Neural cell (in vitro differentiated cells): ENCODE results near the gene MPC1L. TPM values are rescaled to one million over a fixed set of nuclear protein-coding genes. Genes with fewer than 3 reads are reported as not detected.

Experiments used
- H2AFZ ChIP-seq: fragments of 200-600, 300-800 bp; sonication (generic), shearing (Covaris generic); 2 replicates; pipeline ENCODE4 v1.6.0; 2014; ENCODE audit warnings: low read depth, mild to moderate bottlenecking, antibody characterized with exemption, low read length, moderate library complexity
- H3F3A ChIP-seq: fragments of 200-600 bp; shearing (Covaris generic); 2 replicates; pipeline ENCODE4 v1.6.1; 2016; ENCODE audit warnings: mild to moderate bottlenecking, moderate library complexity, mixed read lengths, antibody characterized with exemption, low read length; ENCODE audit not compliant: insufficient read depth, poor library complexity, severe bottlenecking
- H3K27ac ChIP-seq: fragments of 200-600, 300-800 bp; sonication (generic), shearing (Covaris generic); 2 replicates; pipeline ENCODE4 v1.5.1; 2014; ENCODE audit warnings: mild to moderate bottlenecking, low read length, moderate library complexity
- H3K27me3 ChIP-seq: fragments of 300-800, 200-600 bp; sonication (generic), shearing (Covaris generic); 2 replicates; pipeline ENCODE4 v1.6.0; 2014; ENCODE audit warnings: mild to moderate bottlenecking, low read depth, low read length, moderate library complexity; ENCODE audit not compliant: insufficient read depth
- H3K36me3 ChIP-seq: fragments of 300-800, 200-600 bp; sonication (generic), shearing (Covaris generic); 2 replicates; pipeline ENCODE4 v1.5.1; 2014; ENCODE audit warnings: mild to moderate bottlenecking, antibody characterized with exemption, low read length, moderate library complexity; ENCODE audit not compliant: insufficient read depth
- H3K4me2 ChIP-seq: fragments of 300-800, 200-600 bp; sonication (generic), shearing (Covaris generic); 2 replicates; pipeline ENCODE4 v1.6.0; 2014; ENCODE audit warnings: mild to moderate bottlenecking, low read length
- H3K4me3 ChIP-seq: fragments of 300-800, 200-600 bp; sonication (generic), shearing (Covaris generic); 2 replicates; pipeline ENCODE4 v1.5.1; 2014; ENCODE audit warnings: mild to moderate bottlenecking, low read length, moderate library complexity
- H3K79me2 ChIP-seq: fragments of 200-600 bp; shearing (Covaris generic); replicated peaks from 2 replicates; pipeline ENCODE4 v1.6.0; 2014; ENCODE audit warnings: mild to moderate bottlenecking, low read length, moderate library complexity; ENCODE audit not compliant: insufficient read depth
- H3K9ac ChIP-seq: fragments of 300-800, 200-600 bp; sonication (generic), shearing (Covaris generic); 2 replicates; pipeline ENCODE4 v1.6.1; 2016; ENCODE audit warnings: mild to moderate bottlenecking, low read length, mixed read lengths
- H3K9me2 ChIP-seq: fragments of 200-600 bp; shearing (Covaris generic); 2 replicates; pipeline ENCODE4 v1.6.1; 2016; ENCODE audit warnings: mild to moderate bottlenecking, low read length, mixed read lengths; ENCODE audit not compliant: insufficient read depth
- H3K9me3 ChIP-seq: fragments of 200-600, 300-800 bp; sonication (generic), shearing (Covaris generic); 2 replicates; pipeline ENCODE4 v1.6.1; 2016; ENCODE audit warnings: mild to moderate bottlenecking, mixed run types, low read length, moderate library complexity, mixed read lengths
- H4K20me1 ChIP-seq: fragments of 200-600 bp; shearing (Covaris generic); 2 replicates; pipeline ENCODE4 v1.6.1; 2016; ENCODE audit warnings: mild to moderate bottlenecking, mixed run types; ENCODE audit not compliant: insufficient read depth
- CTCF ChIP-seq: fragments of 450-650 bp; IDR thresholded peaks from 2 replicates; pipeline ENCODE4 v1.5.1; 2014; ENCODE audit warnings: antibody characterized with exemption, mild to moderate bottlenecking, moderate library complexity; ENCODE audit not compliant: poor library complexity, severe bottlenecking
- EP300 ChIP-seq: fragments of 450-650 bp; conservative IDR thresholded peaks from 2 replicates; pipeline ENCODE4 v1.6.1; 2014; ENCODE audit warnings: antibody characterized with exemption, mild to moderate bottlenecking, moderate library complexity; ENCODE audit not compliant: poor library complexity, severe bottlenecking
- EZH2 ChIP-seq: fragments of 200-600, 300-800 bp; shearing (Covaris generic), sonication (generic); IDR thresholded peaks from 2 replicates; pipeline ENCODE4 v1.6.1; 2014; ENCODE audit warnings: antibody characterized with exemption, low read length, borderline replicate concordance, mild to moderate bottlenecking; ENCODE audit not compliant: insufficient read depth, poor library complexity, severe bottlenecking
- MXI1 ChIP-seq: fragments of 450-650 bp; conservative IDR thresholded peaks from 2 replicates; pipeline ENCODE4 v1.6.1; 2014; ENCODE audit warnings: antibody characterized with exemption, mild to moderate bottlenecking; ENCODE audit not compliant: poor library complexity, severe bottlenecking
- POLR2AphosphoS5 ChIP-seq: IDR thresholded peaks from 2 replicates; pipeline ENCODE4 v1.6.1; 2012
- RAD21 ChIP-seq: fragments of 450-650 bp; conservative IDR thresholded peaks from 2 replicates; pipeline ENCODE4 v1.6.1; 2014; ENCODE audit warnings: antibody characterized with exemption, mild to moderate bottlenecking, moderate library complexity
- SMC3 ChIP-seq: fragments of 450-650 bp; conservative IDR thresholded peaks from 2 replicates; pipeline ENCODE4 v1.6.1; 2014; ENCODE audit warnings: antibody characterized with exemption, mild to moderate bottlenecking, moderate library complexity; ENCODE audit not compliant: poor library complexity
- TAF1 ChIP-seq: IDR thresholded peaks from 2 replicates; pipeline ENCODE4 v1.6.1; 2012; ENCODE audit warnings: low read depth
- polyA plus RNA-seq: library from polyadenylated mRNA; depleted of rRNA; stranded (reverse); fragments of >200 nt; gene quantifications from 2 replicates; pipeline ENCODE4 v1.2.3, GENCODE V29; 2014
- TF ChIP-seq, protein P1 (sequence below): IDR thresholded peaks from 2 replicates; pipeline ENCODE4 v1.6.1; 2012; ENCODE audit warnings: borderline replicate concordance

The MPC1L gene
- polyA plus RNA-seq, 1 donor from 2014 or later: not detected

- no peak overlapping the region for H3K9ac ChIP-seq
- no peaks in the 10 kb centered on the region for H3K79me2 ChIP-seq
- H3K4me3 ChIP-seq: no peak overlapping the region
- H3K27me3 ChIP-seq: no peaks in the 10 kb centered on the region
- H3F3A ChIP-seq: no peaks in the 10 kb centered on the region
- H2AFZ ChIP-seq: no peak overlapping the region
- H3K9me3 ChIP-seq: no peaks in the 10 kb centered on the region
- no peak overlapping the region for H3K4me2 ChIP-seq
- no peak overlapping the region for H3K27ac ChIP-seq
- H3K36me3 ChIP-seq: no peaks in the 10 kb centered on the region
- TF ChIP-seq SMC3 (no peak), CTCF (no peak), TAF1 (no peak), EP300 (no peak), EZH2 (no peak), RAD21 (no peak), MXI1 (no peak), POLR2AphosphoS5 (no peak)
- TF ChIP-seq, protein P1, sequence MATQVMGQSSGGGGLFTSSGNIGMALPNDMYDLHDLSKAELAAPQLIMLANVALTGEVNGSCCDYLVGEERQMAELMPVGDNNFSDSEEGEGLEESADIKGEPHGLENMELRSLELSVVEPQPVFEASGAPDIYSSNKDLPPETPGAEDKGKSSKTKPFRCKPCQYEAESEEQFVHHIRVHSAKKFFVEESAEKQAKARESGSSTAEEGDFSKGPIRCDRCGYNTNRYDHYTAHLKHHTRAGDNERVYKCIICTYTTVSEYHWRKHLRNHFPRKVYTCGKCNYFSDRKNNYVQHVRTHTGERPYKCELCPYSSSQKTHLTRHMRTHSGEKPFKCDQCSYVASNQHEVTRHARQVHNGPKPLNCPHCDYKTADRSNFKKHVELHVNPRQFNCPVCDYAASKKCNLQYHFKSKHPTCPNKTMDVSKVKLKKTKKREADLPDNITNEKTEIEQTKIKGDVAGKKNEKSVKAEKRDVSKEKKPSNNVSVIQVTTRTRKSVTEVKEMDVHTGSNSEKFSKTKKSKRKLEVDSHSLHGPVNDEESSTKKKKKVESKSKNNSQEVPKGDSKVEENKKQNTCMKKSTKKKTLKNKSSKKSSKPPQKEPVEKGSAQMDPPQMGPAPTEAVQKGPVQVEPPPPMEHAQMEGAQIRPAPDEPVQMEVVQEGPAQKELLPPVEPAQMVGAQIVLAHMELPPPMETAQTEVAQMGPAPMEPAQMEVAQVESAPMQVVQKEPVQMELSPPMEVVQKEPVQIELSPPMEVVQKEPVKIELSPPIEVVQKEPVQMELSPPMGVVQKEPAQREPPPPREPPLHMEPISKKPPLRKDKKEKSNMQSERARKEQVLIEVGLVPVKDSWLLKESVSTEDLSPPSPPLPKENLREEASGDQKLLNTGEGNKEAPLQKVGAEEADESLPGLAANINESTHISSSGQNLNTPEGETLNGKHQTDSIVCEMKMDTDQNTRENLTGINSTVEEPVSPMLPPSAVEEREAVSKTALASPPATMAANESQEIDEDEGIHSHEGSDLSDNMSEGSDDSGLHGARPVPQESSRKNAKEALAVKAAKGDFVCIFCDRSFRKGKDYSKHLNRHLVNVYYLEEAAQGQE: no peak
- H4K20me1 ChIP-seq: no peaks in the 10 kb centered on the region
- H3K9me2 ChIP-seq: no peaks in the 10 kb centered on the region
Observed at GRCh38 chrX:40576291-40576690, 46.9 kb upstream of the MPC1L start.

DNA sequence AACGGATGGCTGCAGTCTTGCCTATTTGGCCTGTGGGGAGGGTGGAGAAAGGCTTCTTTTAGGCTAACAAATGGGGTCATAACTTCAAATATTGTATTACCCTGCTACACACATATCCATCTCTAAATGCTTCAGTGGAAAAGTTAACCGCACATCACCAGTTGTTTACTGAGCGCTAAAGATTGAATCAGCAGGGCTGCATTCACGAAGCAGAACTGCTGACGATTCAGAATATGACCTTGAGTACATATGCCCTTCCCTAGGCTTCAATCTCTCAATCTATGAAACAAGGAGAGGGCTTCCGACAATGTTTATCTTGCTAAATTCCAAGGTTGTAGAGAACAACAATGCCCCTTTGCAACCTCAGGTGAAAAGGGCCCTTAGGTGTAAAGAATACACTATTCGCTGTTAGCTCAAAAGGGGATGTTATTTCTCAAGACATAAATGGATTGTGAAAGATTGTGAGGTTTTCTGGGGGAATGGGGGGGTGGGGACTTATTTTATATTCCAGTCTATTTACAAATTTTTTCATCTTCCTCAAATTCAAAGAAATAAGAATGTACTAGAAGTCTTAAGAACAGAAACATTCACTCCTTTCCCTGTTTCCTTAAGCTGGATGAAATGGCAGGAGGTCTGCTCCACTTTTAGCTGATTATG is 45.1 kb upstream of the MPC1L start:
- TF ChIP-seq RAD21 (no peak), CTCF (no peak), EZH2 (no peak), SMC3 (no peak)
- TF ChIP-seq, protein P1: no peak
- Histone ChIP-seq H3K36me3 (no peaks in the 10 kb centered on the region), H4K20me1 (no peaks in the 10 kb centered on the region), H3K9ac (no peak overlapping the region), H2AFZ (no peak overlapping the region), H3K9me2 (no peaks in the 10 kb centered on the region), H3K9me3 (no peaks in the 10 kb centered on the region), H3K27ac (no peak overlapping the region), H3K27me3 (no peaks in the 10 kb centered on the region), H3K79me2 (peaks cover 14% of the 10 kb centered on the region), H3K4me3 (no peak overlapping the region), H3K4me2 (no peak overlapping the region), H3F3A (no peaks in the 10 kb centered on the region)
